Right hindlimb (tissue), 1 donor: ENCODE measurements around the gene PRMT1.
"Not testable (repeated sequence)": the region's sequence is repeated elsewhere in the genome, so short reads cannot be mapped to it uniquely, and the experiment has no call there.

Experiments
- DNase-seq: peaks from one replicate; pipeline ENCODE4 v3.0.0-alpha.2; 2018

Gene PRMT1

DNA sequence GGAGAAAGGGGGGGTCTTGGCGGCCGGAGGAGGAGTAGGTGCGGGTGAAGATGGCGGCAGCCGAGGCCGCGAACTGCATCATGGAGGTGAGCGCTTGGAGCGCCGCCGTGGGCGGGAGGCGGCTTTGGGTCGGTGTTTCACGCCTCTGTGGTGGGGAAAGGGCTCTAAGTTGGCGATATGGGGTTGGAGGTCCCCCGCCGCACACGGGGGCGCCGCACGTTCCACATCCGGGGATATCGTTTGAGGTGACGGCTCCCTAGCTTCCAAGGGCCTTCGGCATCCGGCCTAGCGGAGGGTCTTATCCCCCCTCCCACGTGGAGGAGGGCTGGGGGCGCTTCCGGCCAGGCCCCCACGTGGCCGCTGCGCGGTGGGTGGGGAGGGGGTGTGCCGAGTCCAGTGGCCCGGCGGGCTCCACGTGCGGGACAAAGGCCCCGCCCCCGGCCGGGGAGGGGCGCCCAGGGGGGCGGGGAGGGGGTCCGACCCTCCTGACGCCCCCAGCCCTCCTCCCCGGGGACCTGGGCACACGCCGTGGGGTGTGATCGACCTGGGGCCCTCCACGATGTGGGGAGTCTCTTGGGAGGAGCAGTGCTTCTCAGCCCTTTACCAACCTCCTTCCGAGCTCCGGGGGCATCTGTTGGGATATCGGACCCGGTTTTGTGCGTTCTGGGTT, at the start of gene PRMT1:
TSS of gene PRMT1 (plus strand) at position 41 of the 670 bp plus-strand sequence. CDS start at position 51, 10 bp downstream.
- peak; percentile 82 for DNase-seq

DNA sequence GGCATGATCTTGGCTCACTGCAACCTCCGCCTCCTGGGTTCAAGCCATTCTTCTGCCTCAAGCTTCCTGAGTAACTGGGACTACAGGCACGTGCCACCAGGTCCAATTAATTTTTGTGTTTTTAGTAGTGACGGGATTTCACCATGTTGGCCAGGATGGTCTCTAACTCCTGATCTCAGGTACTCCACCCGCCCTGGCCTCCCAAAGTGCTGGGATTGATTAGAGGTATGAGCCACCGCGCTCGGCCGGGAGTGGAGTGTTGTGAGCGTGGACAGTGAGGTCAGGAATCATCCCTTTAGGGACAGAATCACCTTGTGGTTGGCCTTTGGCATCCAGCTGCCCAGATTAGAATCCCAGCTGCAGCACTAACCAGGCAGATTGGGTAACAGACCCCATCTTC, 47.4 kb upstream of the PRMT1 start:
- no peak for DNase-seq

DNA sequence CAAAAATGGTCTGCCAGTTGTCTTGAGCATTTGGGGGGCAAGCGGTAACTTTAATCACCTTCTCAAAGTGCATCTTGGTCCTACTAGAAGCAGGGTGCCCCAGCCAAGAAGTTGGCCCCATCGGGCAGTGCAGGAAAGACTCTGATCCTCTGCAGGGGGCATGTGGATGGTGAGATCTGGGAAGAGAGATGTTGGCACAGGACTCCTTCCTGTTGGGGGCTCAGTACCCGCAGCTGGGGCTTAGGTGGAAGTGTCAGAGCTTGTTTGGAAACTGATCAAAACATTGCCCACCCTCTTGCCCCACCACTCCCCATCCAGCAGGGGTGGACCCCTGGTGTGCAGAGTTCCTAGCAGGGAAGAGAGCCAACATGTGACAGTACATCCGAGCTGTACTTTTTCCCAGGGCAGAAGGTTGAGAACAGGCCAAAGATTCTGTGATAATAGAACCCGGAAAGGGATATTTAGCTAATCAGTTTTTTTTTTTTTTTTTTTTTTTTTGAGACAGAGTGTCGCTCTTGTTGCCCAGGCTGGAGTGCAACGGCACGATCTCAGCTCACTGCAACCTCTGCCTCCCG, 46.0 kb upstream of the PRMT1 start:
- DNase-seq = no peak

DNA sequence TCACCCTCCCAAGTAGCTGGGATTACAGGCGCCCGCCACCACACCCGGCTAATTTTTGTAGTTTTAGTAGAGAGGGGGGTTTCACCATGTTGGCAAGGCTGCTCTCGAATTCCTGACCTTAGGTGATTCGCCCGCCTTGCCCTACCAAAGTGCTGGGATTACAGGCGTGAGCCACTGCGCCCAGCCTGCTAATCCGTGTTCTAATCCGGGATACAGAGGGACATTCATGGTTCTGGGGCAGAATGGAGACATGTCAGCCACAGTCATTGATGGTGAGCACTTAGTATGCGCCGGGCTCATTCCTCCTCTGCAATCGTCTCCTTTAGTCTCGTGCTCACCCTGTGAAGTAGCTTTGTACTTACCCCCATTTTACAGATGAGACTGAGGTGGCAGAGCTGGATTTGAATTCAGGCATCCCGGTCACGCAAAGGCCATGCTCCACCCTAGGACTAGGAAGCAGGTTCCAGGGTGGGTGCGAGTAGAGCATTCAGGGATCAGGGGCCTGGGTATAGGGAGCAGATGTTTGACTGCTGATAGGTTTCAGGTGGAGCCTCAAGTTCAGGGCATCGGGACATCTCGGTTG, 45.4 kb upstream of the PRMT1 start:
- DNase-seq = no peak

DNA sequence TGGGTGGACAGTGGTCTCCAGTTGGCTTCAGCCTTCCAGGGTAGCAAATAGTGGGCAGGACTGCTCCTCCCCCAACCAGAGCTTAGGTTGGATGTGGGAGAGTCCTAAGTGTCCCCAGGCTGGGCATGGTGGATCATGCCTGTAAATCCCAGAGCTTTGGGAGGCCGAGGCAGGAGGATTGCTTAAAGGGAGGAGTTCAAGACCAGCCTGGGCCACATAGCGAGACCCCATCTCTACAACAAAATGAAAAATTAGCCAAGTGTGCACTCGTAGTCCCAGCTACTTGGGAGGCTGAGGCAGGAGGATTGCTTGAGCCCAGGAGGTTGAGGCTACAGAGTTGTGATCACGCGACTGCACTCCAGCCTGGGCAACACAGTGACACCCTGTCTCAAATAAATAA, 44.5 kb upstream of the PRMT1 start:
- DNase-seq = no peak

DNA sequence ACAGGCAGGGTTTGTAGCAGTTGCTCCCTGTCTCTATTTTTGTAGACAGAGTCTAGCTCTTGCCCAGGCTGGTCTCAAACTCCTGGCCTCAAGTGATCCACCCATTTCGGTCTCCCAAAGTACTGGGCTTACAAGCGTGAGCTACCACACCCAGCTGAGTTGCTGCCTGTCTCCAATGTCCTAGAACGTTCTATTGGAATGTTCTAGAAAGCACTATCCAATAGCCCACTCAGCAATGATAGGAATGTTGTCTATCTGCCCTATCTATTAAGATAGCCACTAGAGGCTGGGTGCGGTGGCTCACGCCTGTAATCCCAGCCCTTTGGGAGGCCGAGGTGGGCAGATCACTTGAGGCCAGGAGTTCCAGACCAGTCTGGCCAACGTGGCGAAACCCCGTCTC, 43.8 kb upstream of the PRMT1 start:
- not testable (repeated sequence) for DNase-seq

DNA sequence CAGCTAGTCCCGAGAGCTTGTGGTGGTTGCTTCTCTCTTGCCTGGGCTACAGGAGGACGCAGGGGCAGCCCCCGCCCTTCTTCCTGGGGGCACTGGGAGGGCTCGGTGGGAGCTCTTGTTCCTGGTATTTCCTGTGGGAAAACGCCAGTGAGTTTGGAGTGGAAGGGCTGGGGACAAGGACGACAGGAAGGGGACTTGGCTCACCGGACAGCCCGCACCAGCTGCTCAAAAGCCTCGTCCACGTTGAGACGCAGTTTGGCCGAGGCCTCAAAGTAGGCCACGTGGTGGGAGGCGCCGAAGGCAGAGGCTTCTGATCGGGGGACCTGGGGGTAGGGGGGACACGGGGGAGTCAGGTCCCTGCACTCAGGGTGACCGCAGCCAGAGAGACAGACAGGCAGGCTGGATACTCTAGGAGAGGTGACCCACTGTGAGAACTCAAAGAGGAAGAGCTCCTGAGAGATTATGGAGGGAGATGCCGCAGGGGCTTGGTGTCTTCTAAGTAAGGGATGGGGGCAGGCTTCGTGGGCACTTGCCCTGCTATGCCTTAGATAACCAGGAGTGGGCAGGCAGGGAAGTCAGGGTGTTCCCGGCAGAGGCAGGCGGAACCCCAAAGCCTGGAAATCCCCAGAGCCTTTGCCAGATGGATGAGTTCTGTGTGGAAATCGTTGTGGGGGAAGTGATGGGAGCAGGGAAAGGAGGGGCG, 41.4 kb upstream of the PRMT1 start:
- no peak for DNase-seq

DNA sequence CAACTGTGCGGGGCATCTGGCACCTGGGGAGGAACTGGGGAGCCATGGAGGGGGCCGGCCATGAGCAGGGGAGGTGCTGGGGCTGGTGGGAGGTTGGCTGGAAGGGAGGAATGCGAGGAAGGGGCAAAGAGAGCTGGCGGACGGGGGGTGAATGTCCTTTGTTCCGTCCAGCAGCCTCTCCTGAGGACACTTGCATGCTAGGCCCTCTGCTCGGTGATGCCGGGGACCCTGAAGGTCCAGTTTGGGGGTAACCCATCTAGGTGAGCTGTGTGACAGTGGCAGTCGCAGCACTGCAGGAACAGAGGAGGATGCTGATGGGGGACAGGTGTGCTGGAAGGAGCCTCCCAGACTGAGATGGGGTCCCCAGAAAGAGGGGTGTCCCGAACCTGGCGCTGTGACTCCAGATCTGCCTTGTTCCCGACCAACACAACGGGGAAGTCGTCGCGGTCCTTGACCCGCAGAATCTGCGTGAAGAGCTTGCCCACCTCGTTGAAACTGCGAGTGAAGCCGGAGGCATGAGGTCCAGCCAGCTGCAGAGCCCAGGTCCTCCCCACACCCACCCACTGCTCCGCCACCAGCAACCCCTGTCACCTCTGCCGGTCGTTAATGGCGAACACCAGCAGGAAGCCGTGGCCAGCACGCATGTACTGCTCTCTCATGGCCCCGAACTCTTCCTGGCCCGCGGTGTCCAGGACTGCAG, 40.7 kb upstream of the PRMT1 start:
- no peak for DNase-seq

DNA sequence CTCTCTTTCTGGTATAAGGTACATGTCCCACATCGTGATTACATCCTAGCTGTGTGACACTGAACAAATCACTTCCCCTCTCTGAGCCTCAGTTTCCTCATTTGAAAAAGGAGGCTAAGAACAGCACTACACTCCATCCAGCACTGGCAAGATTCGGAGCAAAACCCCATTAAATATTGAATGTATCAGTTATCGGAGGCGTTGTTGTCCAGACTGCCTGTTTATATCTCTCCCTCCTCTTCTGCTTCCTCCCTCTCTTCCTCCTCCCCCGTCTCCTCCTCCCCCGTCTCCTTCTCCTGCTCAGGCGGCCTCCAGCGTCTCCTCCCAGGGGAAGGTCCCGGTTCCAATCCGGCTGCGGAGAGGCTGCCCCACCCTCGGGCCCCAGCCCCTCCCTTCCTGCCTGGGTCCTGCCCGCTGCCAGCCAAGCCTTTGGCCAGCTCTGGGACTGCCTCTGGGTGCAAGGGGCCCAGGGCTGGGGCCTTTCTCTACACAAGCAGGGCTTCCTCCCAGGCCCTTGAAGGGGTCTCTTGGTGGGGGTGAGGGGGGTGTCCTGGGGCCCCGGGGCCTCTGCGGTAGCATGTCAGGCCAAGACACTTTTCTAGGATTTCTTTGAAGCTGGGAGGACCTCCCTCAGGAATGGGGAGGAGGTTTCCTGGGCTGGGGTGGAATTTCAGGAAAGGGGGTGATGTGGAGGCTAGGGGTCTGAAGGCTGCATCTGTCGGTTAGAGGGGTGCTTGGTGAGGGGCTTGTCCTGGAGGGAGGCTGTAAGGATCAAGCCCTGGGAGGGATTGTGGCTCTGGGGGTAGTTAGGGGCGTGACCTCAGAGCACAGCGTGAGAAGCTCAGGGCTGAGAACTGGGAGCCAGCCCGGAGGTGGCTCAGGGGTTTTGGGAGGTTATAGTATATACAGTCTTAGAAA, 39.0 kb upstream of the PRMT1 start:
- peak; percentile 82 for DNase-seq

DNA sequence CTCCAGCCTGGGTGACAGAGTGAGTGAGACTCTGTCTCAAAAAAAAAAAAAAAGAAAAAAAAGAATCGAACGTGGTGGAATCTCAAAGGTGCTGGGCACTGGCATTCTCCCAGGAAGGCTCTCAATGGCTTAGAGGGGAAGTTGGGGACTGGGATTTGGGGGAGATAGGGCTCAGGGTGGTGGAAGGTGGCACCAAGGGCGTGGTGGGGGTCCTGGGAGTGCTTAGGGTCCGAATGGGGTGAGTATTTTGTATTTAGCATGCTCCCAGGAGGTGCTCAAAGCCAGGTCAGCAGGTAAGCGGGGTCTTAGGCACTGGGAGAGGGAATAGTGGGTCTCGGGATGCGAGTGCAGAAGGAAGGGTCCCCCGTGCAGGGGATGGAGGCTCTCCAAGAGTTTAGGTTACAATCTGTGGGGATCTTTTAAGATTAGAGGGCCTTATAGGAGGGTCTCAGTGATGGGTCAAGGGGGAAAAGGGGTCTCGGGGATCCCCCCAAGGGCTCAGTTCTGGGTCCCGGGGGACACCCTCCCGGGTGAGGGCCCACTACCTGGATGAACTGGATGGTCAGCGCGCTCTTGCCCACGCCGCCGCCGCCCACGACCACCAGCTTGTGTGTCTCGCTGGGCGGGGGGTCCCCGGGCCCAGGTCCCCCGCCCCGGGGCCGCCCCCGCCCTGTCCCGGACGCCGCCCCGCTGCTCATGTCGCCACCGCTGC, 37.5 kb upstream of the PRMT1 start:
- DNase-seq = no peak

DNA sequence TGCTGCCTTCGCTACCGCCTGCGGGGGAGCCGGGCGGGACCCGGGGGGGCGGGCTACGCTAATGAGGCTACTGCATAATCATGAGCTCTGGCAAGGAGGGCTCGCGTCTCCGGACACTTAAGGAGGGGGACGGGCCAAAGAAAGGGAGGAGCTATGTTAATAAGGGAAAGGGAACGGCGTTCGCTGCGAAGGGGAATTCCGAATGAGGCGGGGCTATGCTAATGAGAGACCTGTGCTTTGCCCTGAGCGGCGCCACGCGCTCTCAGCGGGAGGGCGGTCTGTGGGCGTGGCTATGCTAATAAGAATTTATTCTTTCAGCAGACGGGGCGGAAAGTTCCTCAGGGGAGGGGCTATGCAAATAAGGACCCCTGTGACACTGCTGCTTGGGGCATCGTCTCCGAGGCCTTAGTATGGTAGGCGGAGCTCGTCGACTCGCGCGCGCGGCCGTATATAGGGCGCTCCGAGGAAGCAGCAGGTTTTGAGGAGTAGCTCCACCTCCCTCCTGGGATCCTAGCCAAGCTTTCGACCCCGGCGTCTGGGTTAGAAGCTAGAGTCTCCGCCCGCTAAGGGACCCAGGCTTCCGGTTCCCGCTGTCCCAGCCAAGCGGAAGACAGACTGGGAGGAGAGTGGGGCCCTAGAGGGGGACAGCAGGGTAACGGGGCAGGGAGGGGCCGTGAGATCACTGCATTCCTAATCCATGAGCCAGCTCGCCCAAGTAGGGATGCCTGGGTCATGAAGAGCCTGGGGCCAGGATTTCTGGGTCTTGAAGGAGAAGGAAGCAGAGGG, 36.8 kb upstream of the PRMT1 start, which contains the start of gene RRAS:
TSS of gene RRAS (minus strand) at position 31 of the 786 bp plus-strand sequence. CDS start 45 bp downstream, outside the sequence.
- peak; percentile 100 for DNase-seq

DNA sequence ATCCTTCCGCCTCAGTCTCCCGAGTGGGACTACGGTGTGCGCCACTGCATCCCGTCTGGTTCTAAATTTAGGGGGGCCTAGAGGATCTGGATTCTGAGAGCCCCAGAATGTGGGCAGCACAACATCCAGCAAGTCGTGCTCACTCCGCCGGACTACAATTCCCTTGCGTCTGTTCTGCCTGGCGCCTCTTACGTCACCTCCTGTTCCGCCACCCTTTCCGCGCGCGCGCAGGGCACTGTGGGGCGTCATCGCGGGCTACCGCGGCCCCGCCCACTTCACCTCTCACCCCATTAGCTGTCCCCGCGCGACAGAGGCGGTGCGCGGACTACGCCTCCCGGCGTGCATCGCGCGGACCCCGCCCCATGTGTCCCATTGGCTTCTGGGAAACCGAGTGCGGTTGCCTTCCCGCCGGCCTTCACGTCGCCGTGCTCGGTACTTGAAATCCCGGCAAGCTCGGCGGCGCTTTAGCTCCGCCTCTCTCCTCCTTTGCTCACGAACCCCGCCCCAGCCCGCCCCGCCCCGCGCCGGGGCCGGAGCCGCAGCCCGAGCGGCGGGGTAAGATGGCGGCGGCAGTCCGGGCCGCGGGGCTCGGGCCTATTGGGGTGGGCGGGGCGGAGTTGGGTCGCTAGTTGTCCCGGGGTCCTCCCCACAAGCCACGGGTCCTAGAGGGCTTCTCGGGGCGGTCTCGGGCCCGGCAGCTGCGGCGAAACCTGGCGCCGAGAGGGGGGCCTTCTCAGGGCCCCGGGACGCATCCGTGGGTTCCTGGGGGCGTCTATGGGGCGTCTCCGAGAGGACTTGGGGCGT, 35.2 kb upstream of the PRMT1 start, which contains the start of gene SCAF1:
TSS of gene SCAF1 (plus strand) at position 522 of the 804 bp plus-strand sequence. CDS start 2,818 bp downstream, outside the sequence.
- DNase-seq = peak; percentile 100

DNA sequence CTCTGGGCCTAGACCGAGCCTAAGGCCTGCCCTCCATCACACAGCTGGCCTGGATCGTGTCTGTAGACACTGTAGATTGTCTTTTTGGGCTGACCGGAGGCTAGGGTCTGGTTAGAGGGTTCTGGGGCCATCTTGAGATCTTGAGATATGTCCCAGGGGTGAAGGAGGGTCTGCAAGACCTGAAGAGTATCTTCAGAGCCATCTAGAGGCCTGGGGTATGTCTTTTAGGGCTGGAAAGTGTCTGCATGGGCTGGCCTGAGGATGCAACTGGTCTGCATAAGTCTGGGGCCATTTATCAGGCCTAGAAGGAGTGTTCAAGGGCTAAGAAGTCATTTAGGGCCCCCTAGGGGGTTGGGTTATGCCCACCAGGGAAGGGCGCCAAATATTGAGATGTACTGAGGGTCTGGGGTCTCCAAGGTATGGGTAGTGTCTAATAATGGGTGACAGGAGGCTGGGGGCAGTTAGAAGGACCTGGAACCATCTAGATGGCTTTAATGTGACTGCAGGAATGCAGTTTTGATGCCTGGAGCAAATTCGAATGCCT, 34.5 kb upstream of the PRMT1 start:
- DNase-seq = no peak

DNA sequence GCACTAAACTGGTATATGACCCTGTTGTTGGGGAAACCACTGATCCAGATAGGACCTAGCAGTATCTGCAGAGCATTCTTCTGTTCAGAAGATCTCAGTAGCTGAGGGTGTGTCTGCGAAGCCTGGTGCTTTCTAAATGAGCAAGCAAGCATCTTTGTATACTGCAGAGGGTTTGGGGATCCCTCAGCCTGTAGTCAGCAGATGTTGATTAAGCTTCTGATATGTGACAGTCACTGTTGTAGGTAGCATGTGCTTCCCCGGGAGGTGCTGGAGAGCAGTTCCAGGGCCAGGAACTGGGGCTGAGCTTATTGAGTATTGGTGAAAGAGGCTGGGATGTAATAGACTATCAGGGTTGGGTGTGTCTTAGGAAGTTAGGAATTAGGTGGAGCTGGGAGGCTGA, 33.6 kb upstream of the PRMT1 start:
- no peak for DNase-seq

DNA sequence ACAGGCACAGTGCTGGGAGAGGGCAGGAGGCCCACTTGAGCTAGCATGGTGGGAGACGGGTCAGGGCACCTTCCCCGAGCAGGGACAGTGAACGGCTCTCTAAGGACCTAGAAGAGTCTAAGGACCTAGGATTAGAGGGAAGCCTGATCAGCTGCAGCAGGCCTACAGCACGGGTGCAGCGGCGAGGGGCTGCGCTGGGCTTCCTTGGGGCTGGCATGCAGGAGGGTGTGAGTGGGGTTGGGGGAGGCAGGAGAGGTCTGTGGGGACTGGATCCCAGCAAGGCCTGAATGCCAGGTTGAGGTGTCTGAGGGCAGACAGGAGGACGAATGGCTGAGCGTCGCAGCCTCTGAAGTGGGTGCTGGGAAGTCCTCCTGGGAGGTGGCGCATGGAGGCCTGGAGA, 31.5 kb upstream of the PRMT1 start:
- no peak for DNase-seq

DNA sequence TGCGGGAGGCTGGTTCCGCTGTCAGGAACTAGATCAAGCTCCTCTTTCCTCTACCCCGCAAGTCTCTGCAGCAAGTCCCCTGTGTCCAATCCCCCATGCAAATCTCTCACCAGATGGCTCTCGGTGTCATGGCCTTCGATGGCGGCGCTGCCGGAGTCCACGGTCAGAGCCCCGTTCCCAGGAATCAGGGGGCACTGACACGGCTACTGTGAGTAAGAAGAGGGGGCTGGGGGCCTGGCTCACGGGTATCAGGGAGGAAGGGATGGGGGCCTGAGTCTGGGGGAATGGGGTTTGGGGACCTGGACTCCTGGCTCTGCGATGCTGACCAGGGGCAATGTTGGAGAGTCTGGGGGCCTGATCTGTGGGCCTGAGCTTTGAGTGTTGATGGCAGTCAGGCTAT, 31.1 kb upstream of the PRMT1 start:
- DNase-seq = no peak

DNA sequence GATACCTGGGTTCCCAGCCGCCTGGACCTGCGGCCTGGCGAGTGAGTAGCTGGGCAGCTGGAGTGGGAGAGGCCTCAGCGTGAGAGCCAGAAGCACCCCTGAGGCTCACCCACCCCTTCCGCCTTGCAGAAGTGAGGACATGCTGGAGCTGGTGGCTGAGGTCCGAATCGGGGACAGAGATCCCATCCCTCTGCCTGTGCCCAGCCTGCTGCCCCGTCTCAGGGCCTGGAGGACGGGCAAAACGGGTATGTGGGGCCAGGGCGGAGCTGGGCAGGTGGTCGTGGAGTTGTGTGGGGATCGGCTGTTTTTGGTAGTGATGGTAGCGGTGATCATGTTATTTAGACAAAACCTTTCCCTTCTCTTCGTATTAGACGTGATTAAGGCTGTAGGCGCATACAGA, 30.5 kb upstream of the PRMT1 start:
- no peak for DNase-seq

DNA sequence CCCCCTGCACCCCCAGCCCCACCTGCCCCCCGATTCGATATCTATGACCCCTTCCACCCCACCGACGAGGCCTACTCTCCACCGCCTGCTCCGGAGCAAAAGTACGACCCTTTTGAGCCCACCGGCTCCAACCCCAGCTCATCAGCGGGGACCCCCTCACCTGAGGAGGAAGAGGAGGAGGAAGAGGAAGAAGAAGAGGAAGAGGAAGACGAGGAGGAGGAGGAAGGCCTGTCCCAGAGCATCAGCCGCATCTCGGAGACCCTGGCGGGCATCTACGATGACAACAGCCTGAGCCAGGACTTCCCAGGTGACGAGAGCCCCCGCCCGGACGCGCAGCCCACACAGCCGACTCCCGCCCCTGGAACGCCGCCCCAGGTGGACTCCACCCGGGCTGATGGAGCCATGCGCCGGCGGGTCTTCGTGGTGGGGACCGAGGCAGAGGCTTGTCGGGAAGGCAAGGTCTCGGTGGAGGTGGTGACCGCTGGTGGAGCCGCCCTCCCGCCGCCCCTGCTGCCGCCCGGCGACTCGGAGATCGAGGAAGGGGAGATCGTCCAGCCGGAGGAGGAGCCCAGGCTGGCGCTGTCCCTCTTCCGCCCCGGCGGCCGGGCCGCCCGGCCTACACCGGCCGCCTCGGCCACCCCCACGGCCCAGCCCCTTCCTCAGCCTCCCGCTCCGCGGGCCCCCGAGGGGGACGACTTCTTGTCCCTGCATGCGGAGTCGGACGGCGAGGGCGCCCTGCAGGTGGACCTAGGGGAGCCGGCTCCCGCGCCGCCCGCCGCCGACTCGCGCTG, 25.8 kb upstream of the PRMT1 start:
- no peak for DNase-seq
